Keratinocyte (primary cell): ENCODE measurements around the gene NKD1.

Experiments
- CTCF ChIP-seq, 3 experiments: IDR thresholded peaks in 1 of 3; conservative IDR thresholded peaks in 1 of 3; optimal IDR thresholded peaks in 1 of 3; 2 replicates in 2 of 3; 3 replicates in 1 of 3; pipeline versions ENCODE3 to v1.5.1; 2011; ENCODE audit warnings: low read length in 3 of 3, mild to moderate bottlenecking in 3 of 3, moderate library complexity in 2 of 3, control low read depth in 1 of 3, inconsistent platforms in 1 of 3; ENCODE audit not compliant: insufficient read depth in 2 of 3; ENCODE audit errors: extremely low read depth in 1 of 3
- EZH2 ChIP-seq: IDR thresholded peaks from one replicate; pipeline ENCODE4 v1.6.1; 2012; ENCODE audit warnings: inconsistent platforms, mild to moderate bottlenecking, low read length, moderate library complexity

- TF ChIP-seq CTCF (optimal IDR thresholded peaks at IDR 0.05 in 1 of 3, IDR thresholded peaks at IDR 0.05 in 1 of 3, conservative IDR thresholded peaks at IDR 0.05 in 1 of 3; ENCODE audit: extremely low read depth in 1 of 3, insufficient read depth in 2 of 3, low read length in 3 of 3) = no peak
- TF ChIP-seq EZH2 = no peak
Measured at GRCh38 chr16:50505714-50506542, 42.3 kb upstream of the NKD1 start.
